Stimulated activated CD4-positive, alpha-beta T cell treated with anti-CD3 and anti-CD28 coated beads, TNF-alpha, amount 100 ng/mL, for 4 hours (primary cell): ENCODE results near the gene COL3A1.

Experiments
- DNase-seq, 3 experiments: peaks; one replicate each; pipeline ENCODE4 v3.0.0-alpha.2; 2020; ENCODE audit warnings: low read depth in 3 of 3

The COL3A1 gene

DNA sequence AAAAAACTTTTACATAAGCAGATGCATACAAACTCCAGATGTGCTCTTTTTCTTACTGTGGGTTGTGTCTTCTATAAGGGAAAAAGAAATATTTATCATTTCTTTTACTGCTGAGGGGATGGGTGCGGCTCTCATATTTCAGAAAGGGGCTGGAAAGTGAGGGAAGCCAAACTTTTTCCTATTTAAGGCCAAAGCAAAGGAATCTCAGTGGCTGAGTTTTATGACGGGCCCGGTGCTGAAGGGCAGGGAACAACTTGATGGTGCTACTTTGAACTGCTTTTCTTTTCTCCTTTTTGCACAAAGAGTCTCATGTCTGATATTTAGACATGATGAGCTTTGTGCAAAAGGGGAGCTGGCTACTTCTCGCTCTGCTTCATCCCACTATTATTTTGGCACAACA, at the start of gene COL3A1:
COL3A1 (plus strand) TSS at position 210 of the 400 bp plus-strand sequence; CDS start at position 327, 117 bp downstream.
- no peak for DNase-seq

DNA sequence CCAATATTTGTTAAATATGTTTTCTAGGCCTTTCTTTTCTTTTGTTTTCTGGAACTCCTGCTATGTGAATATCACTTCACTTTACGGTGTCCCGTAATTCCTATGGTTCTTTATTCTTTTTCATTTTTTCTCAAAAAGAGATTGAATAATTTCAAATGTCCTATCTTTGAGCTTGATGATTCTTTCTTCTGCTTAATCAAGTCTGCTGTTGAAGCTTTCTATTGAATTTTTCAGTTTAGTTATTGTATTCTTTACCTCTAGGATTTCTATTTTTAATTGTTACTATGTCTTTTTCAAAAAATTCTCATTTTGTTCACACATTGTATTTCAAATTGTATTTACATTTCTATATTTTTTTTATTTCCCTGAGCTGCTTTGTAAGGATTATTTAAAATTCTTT, 45.5 kb upstream of the COL3A1 start:
- DNase-seq = no peak

DNA sequence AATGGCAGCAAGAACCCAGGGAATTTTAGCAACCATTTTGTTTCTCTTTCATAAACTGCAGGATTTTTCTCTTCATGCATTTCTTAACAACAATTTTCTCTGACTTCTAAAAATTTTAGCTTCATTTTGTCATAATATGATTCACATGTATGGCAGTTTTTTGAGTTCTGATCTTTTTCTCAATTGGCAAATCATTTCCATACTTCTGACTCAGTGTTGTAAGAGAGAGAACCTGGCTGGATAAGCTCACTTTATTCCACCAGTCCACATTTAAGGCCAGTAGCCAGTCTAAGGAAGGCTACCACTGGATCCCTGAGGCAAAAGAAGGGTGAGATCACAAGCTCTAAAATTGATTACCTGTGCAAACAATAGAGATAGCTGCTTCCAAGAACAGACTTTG, 42.8 kb upstream of the COL3A1 start:
- DNase-seq = no peak

DNA sequence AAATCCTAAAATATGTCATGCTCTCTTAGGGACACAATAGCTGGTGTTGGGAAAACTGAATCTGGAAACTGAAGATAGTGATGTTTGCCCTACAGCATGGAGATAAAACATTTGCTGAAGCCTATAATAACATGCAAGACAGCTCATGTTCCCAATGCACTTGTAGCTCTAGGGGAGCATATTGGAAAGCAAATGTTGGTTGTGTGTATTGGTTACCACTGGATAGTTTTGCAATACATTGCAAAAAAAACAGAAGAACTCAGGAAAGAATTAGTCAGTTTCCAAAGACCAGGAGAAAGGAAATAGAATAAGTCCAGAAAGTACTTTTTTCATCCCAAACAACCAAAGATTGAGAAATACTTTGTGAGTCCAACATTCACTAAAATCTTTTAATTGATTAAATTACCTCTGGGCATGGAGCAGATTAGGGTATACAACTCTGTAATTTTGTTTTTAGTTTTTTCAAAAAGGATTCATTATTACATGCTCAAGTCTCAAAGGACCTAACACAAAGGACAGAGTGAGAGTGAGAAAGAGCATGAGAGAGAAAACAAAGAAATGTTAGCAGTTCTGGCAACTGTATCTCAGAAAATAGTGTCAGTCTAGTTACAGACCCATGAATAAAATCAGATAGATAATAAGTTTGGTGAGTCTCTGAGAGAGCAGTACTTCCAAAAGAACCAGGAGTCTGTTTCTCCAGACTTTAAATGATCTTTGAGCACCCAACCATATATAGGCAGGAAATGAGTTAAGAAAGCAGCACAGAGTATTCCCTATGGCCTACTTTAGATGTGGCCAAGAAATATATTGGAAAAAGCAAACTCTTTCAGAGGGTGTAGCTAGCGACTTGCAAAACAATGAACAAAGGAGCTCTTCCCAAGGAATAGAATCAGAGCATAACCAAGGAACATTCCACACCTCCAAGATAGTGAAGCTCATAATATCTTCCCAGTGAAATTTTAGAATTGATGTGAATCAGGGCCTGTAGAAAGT, 36.6 kb upstream of the COL3A1 start:
- no peak for DNase-seq

DNA sequence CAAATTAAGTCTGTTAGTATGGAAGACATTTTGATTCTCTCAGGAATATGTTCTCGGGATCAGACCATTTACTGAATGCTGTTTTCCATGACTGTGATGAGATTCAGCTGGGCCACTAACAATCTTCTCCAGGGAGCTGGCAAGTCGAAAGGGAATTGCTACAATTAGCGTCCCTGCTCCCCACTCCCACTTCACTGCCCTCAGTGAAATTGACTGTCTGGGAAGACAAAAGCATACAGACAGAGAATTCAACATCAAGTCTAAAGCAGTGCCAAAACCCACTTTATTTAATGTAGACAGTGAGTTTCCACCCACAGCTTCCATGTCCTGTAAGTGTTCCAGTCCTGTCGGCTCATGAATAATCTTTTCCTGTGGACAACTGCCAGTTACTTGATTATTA, 34.0 kb upstream of the COL3A1 start:
- no peak for DNase-seq

DNA sequence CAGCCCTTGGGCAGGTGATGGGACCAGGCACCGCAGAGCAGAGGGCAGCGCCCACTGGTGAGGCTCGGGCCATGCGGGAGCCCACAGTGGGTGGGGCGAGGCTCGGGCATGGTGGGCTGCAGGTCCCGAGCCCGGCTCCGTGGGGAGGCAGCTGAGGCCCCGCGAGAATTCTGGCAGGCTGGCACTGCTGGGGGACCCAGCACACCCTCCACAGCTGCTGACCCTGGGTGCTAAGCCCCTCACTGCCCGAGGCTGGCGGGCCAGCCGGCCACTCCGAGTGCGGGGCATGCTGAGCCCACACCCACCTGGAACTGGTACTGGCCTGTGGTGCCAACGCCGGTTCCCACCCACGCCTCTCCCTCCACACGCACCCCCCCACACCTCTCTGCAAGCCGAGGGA, 29.7 kb upstream of the COL3A1 start:
- DNase-seq = no peak

DNA sequence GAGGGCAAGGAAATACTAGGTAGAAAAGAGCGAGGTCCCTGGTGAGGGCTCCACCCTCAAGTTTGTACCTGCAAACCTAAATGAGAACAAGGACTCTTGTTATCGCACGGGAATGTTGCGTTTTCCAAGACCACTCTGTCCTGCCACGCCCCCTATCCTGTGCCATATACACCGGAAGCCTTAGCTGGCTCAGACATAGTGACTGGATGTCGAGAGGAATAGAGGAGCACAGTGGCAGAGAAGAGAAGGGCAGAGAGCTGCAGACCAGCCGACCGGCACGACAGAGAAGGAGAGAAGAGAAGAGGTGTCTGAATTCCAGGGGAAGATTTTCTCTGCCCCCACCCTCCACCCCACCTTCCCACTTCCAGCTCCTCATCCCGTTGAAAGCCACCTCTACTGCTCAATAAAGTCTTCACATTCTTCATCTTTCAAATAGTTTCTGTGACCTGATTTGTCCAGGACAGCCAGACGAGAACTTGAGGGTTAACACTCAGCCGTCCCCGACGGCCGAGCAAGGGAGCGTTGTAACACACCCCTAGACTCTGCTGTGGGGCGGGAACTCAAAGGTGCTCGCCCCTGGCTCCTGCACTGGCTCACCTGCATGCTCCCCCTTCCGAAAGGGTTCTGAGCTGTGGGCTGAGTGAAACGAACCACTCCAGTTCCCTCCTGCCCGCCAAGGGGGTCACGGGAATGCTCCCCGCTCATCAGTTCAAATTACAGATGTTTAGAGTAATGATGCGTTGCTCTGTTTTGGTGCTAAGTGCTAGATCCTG, 24.9 kb upstream of the COL3A1 start:
- DNase-seq = no peak

DNA sequence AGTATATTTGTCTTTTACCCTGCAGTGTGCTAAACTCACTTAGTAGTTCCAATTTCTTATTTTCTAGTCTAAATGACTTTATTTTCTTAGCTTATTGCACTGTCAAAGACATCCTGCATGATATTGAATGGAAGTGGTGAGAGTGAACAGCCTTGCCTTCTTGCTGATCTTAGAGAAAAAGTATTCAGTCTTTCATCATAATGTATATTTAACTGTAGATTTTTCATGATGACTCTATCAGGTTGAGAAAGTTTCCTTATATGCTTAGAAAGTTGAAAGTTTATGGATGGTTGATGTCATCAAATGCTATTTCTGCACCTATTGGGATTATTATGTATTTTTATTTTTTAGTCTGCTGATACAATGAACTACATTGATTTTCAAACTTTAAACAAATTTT, 21.3 kb upstream of the COL3A1 start:
- DNase-seq = no peak

DNA sequence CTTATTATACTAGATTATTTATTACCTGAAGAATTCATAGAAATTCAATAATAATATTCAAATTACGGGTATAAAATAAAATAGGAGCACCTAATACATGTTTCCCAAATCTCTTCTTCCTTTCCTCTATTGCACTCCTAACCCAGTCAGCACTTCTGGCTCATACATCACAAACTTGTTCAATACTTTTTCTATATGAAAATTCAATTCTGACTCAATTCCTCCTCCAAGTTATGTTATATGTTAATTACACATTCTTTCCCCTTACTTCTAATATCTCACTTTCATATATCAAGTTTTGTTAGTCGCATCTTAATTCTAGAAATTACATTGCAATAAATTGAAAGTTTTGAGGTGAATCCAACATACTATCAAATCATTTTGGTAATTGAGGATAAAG, 17.9 kb upstream of the COL3A1 start:
- no peak for DNase-seq

DNA sequence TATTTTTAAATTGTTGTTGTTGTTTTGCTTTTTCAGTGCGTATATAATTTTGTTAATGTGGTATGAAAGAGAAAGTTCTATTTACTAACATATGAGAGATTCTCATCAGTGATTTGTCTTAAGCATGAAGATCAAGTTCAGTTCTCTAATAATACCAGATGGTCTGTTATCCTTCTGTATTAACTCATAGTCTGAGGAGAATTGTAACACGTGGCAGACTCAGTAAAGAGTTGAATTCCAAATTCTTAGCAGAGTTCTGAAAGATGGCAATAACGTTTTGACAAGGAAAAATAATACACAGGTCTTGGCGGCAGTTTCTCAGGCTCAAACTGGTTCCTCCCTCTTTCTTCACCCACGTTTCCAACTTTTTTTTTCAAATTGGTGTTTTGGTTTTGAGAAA, 17.2 kb upstream of the COL3A1 start:
- DNase-seq = no peak

DNA sequence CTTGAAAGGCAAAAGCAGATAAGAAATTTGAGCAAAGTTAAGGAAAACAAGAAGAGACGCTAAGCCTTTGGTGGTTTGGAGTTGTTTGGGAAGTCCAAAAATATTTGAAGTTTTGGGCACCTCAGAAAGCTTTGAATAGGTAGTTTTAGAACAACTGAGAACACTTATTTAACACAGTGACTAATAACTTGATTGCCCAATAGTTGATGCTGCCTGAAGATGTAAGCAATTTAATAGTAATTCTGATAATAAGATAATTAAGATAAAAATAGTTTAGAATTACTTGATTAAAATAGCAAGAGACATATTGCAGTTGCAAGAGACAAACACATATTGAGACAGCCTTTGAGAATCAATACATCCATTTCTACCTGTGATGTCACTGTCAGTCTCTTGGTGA, 16.5 kb upstream of the COL3A1 start:
- DNase-seq = no peak

DNA sequence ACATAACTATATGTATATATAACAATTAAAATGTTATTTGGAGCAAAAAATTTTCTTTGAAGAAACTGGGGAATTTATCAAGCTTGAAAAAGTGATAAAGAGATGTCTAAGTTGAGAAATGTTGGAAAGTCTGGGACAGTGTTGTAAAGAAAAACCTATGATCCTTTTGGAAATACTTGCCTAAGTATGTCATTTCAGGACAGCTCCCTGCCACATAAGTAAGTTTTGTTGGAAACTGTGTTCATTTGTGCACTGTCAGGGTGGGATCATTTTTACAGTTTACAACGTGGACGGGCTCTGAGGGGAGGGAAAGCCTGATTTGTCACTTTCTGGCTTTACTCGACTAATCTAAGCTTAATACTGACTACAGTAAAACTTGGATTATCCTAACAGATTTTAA, 10.4 kb upstream of the COL3A1 start:
- DNase-seq = no peak

DNA sequence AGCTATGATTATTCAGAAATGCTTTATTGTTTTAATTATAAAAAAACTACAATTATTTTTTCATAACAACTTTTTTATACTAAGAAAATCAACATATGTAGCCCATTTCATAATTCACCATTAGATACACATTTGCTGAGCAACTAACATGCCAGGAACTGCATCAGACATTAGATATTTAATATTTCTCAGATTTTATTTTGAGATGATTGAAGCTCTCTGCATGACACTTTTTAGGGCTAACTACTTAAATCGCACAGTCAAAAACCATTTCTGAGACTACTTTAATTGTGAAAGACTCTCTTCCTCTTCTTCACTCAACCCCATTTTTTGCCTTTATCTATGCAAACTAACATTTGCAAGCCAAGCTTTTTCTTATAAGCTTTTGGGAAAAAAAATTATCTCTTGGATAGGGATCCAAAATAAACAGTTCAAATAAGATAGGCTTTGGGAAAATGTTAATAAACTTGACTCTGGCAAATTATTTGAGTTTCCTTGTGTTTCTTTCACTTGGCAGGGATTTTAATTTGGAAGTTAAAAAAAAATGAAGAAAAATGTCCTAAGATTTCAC, 9.1 kb upstream of the COL3A1 start:
- DNase-seq = no peak

DNA sequence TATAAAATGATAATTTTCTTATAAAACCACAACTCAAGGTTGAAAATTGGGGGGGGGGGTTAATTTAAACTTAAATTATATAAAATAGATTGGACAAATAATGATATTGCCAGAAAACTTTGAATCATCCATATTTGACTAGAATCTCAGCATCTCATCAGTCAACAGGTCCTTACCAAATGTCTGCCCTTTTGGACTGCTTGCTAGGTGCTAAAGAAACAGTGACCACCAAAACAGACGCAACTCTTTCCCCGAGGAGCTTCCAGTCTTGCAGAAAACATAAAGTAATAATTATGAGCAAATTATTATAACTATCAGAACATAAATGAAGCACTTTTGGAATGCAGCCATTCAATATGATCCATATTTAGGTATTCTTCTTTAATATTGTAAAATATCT, 8.6 kb upstream of the COL3A1 start:
- DNase-seq = no peak

DNA sequence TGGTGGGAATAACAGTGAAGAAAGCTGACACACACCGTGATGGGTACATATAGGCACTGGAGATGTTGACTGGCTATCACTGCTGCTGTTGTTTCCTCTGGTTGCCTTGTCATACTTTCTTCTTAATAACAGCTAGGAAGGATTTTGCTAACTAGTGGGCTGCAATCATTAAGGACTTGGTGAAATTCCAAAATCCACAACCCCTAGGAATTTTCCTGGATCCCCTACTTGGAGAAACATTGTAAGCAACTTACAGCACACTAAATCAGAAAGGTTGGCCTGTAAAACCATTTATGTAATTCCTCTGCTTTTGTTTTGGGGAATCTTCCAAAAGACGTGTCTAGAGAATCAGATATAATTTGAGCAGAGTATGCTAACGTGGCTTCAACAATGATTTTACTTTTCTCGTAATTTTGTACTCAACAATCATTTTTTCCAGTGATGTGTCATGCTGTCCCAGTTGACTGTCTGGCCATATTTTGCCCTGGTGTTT, 8.0 kb upstream of the COL3A1 start:
- DNase-seq = no peak

DNA sequence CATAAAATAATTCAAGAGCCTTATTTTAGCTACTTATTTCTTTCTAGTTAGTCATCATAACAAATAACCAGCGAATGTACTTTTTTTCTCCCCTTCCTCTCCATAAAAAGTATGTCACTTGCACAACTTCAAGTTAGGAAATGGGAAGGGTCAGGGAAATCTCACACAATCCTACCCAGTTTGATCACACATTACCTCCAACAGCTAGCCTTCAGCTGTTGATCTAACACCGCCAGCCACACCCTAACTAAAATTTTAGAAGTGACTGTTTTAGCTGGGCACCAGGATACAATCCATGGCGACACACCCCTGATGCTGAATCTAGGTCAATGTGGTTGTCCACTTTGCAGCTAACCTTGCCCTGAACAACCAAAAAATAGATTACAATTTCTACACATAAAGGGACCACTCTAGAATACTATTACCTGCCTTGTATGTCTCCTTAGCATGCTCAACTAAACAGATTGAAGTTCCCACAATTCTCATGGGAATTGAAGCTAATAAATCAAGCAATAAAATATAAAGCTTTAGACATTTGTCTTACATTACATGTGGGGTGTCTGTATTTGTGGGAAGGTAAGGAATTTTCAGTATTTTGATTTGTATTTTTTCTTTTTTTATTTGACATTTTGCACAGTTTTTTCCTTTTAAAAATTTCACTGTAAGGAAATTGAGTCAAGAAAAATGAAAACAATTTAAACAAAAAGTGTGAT, 7.3 kb upstream of the COL3A1 start:
- DNase-seq = no peak

DNA sequence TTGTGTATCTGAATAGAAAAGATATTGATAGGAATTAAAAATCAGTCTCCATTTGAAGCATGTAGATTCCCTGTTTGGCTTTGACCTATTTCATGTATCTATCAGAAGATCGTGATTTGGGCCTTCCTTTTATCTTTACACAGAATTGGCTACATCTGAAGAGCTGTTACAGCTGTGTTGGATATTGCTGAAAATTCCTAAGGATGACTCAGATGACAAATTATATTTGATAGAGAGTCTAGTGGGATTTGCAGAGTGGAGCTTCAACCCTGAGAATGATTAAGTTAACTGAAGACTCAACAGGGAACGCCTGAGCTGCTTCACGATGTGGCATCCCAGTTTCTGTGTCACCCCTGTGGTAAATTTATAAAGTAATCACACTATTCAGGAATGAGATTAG, 4.9 kb upstream of the COL3A1 start:
- DNase-seq = no peak

DNA sequence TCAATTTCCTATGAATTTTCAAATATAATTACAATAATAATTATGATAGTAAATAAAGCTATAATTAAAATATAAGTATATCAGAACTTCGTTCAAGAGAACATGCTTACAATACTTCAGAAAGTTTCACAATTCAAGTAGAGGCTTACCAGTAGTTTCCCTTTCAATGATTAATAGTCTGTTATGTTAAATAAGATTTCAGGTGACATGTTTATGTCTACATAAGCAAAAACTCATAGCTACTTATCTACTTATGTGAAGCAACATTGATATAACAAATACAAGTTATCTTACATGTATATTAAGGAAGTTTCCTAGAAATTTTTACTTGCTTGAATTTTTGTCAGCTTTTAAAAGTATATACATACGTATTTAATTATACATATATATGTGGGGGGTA, 4.5 kb upstream of the COL3A1 start:
- DNase-seq = no peak

DNA sequence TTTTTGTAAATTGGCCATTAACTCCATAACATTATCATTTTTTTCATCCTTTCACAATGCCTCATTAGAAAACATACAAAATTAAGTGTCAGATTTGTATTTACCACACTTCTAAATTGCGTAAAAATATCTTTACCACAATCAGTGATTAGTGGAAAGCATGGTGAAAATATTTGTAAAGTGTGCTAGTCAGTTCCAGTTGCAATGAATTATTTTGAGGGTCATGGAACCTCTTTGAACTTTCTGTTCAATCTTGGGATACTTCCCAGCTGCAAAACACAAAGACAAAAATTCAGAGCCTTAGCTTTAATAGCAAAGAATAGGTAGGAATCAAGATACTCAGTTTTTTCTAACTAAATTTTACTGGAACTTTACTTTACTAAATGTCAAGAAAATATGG, 4.0 kb upstream of the COL3A1 start:
- no peak for DNase-seq

DNA sequence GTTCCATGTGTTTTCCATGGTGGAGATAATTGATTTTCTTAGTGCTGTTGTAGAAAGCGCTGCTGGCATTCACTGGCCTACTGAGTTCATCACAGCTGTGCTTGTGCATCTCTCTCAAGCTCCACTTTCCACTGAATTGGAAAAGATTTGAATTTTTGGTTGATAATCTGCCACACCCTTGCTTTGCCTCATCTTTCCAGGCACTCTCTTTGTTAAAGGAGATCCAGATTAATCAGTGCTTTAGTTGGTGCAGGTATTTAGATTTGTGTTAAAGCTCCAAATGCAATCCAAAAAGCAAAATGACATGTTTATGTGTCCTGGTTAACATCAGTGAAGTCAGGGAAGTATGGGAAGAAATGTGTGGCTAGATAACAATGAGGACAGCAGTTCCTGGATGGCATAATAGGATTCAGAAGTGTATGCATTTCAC, 2.7 kb upstream of the COL3A1 start:
- no peak for DNase-seq

DNA sequence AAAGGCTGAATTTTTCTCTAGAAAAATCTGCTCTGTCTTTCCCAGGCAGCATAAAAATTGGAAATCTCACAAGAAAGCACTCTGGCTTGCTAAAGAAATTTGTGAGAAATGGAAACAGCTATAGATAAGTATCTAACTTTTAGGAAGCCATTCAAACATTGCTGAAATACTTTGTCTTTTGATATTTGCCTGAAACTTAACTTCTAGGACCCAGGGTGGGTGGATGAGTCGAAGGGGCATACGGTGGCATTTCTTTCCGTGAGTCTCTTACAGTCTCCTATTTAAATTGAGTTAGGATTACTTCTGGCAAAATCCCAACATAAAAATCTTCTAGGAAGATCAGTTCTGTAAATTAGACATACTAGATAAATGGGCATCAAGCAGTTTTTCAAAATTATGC, 532 bp upstream of the COL3A1 start:
- DNase-seq = no peak
